Measurements from ENCODE around the gene MCF2L2.

MCF2L2 gene

GRCh38 chr3:183287301-183287971 lies 141.0 kb downstream of the MCF2L2 start:
- DNase-seq: no peak

- DNase-seq: peak; percentile 82
Measured at GRCh38 chr3:183285828-183286457, 142.5 kb downstream of the MCF2L2 start.

GRCh38 chr3:183285318-183285717 lies 143.1 kb downstream of the MCF2L2 start:
- no peak for DNase-seq

GRCh38 chr3:183284570-183284969 lies 143.8 kb downstream of the MCF2L2 start:
- DNase-seq: no peak

- no peak for DNase-seq
Measured at GRCh38 chr3:183283886-183284285, 144.5 kb downstream of the MCF2L2 start.

GRCh38 chr3:183281126-183281797 lies 147.2 kb downstream of the MCF2L2 start:
- DNase-seq: no peak

GRCh38 chr3:183279371-183279770 lies 149.0 kb downstream of the MCF2L2 start:
- no peak for DNase-seq

GRCh38 chr3:183278479-183279088 lies 149.8 kb downstream of the MCF2L2 start:
- DNase-seq: no peak

- DNase-seq: no peak
Measured at GRCh38 chr3:183277260-183277659, 151.2 kb downstream of the MCF2L2 start.

- no peak for DNase-seq
Measured at GRCh38 chr3:183275937-183276336, 152.5 kb downstream of the MCF2L2 start.

- DNase-seq: no peak
Measured at GRCh38 chr3:183275418-183275817, 153.0 kb downstream of the MCF2L2 start.

- DNase-seq: no peak
Measured at GRCh38 chr3:183274609-183275008, 153.8 kb downstream of the MCF2L2 start.

- no peak for DNase-seq
Measured at GRCh38 chr3:183272791-183273190, 155.6 kb downstream of the MCF2L2 start.

GRCh38 chr3:183272142-183272541 lies 156.3 kb downstream of the MCF2L2 start:
- DNase-seq: no peak

- no peak for DNase-seq
Measured at GRCh38 chr3:183270344-183270743, 158.1 kb downstream of the MCF2L2 start.

- DNase-seq: no peak
Measured at GRCh38 chr3:183269345-183269744, 159.1 kb downstream of the MCF2L2 start.

- no peak for DNase-seq
Measured at GRCh38 chr3:183268366-183268765, 160.1 kb downstream of the MCF2L2 start.

GRCh38 chr3:183267140-183267539 lies 161.3 kb downstream of the MCF2L2 start:
- no peak for DNase-seq

- no peak for DNase-seq
Measured at GRCh38 chr3:183266454-183266853, 162.0 kb downstream of the MCF2L2 start.

- DNase-seq: no peak
Measured at GRCh38 chr3:183265834-183266417, 162.5 kb downstream of the MCF2L2 start.

- DNase-seq: peak; percentile 49
Measured at GRCh38 chr3:183265157-183265642, 163.2 kb downstream of the MCF2L2 start.

GRCh38 chr3:183264268-183264667 lies 164.2 kb downstream of the MCF2L2 start:
- no peak for DNase-seq

GRCh38 chr3:183262875-183263378 lies 165.5 kb downstream of the MCF2L2 start:
- no peak for DNase-seq

Measured in right hindlimb (tissue), 1 donor.